ENCODE measurements around the gene ARL5C. TPM values are rescaled to one million over a fixed set of nuclear protein-coding genes. Genes with fewer than 3 reads are reported as not detected.

The ARL5C gene
- total RNA-seq = not detected in 2 replicates

- no peak for DNase-seq (ENCODE audit: low read depth in 2 of 2)
Observed at GRCh38 chr17:39165841-39166349, at the start of gene ARL5C. TSS of gene ARL5C (minus strand) at chr17:39166161. CDS start at chr17:39165760, 401 bp downstream.

- DNase-seq (ENCODE audit: low read depth in 2 of 2) = no peak
Observed at GRCh38 chr17:39213852-39214251, 47.9 kb upstream of the ARL5C start.

- DNase-seq (ENCODE audit: low read depth in 2 of 2) = no peak
Observed at GRCh38 chr17:39212841-39213480, 47.0 kb upstream of the ARL5C start.

DNA sequence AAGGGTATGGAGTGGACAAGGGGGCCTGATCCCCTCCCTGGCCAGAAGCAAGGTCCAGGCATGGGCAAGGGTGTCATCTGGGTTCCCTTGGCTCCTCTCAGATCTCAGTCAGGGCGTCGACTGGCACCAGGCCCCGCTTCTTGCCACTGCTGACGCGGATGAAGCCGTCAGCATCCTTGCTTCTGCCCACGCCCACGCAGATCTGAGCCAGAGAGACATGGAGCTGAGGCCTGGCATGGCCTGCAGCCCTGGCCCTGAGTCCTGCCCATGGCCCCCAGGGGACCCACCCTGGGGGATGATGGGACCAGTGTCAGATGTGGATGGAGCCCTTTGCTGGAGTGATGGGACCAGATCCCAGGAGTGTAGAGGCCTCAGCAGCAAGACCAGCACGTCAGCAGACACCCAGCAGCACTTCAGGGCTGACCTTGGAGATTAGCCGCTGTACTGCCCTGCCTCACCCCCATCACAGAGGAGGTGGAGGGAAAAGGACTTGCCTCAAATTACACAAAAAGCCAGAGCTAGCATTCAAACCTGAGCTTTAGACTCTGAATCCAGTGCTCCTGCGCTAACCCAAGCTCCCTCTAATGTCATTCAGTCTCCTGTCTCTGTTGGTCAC, 46.3 kb upstream of the ARL5C start:
- DNase-seq (ENCODE audit: low read depth in 2 of 2) = no peak

- no peak for DNase-seq (ENCODE audit: low read depth in 2 of 2)
Observed at GRCh38 chr17:39210093-39210434, 44.1 kb upstream of the ARL5C start.

- DNase-seq (ENCODE audit: low read depth in 2 of 2) = peak; percentile 43 to 48
Observed at GRCh38 chr17:39209317-39210092, 43.5 kb upstream of the ARL5C start.

- no peak for DNase-seq (ENCODE audit: low read depth in 2 of 2)
Observed at GRCh38 chr17:39208893-39209292, 42.9 kb upstream of the ARL5C start.

GRCh38 chr17:39208136-39208535, 42.2 kb upstream of the ARL5C start:
- no peak for DNase-seq (ENCODE audit: low read depth in 2 of 2)

- DNase-seq (ENCODE audit: low read depth in 2 of 2) = no peak
Observed at GRCh38 chr17:39205112-39205526, 39.2 kb upstream of the ARL5C start.

DNA sequence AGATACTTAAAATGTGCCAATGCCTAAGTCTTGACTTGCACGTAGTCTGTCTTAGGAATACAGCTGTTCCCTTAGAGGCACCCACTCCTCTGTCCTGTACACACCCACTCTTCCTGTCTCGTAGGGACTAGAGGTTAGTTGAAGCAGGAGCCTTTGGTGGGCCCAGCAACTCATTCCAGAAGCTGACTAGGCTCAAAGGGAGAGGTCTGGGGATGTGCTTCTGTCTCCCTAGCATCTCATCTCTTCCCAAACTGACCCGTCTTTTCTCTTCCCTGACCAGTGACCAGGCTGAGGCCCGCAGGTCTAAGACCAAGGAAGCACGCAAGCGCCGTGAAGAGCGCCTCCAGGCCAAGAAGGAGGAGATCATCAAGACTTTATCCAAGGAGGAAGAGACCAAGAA, 38.3 kb upstream of the ARL5C start:
- DNase-seq (ENCODE audit: low read depth in 2 of 2) = no peak

GRCh38 chr17:39200957-39201510, 35.1 kb upstream of the ARL5C start:
- no peak for DNase-seq (ENCODE audit: low read depth in 2 of 2)

GRCh38 chr17:39200070-39200879, 34.3 kb upstream of the ARL5C start, which contains the start of gene RPL19:
TSS of gene RPL19 (plus strand) at chr17:39200283. CDS start at chr17:39200345, 62 bp downstream.
- peak in 1 of 2 donors; percentile 63 for DNase-seq (ENCODE audit: low read depth in 2 of 2)

GRCh38 chr17:39199820-39200069, 33.8 kb upstream of the ARL5C start:
- peak; percentile 95 to 97 for DNase-seq (ENCODE audit: low read depth in 2 of 2)

- DNase-seq (ENCODE audit: low read depth in 2 of 2) = no peak
Observed at GRCh38 chr17:39198186-39198566, 32.2 kb upstream of the ARL5C start.

GRCh38 chr17:39197380-39198185, 31.6 kb upstream of the ARL5C start, which contains the start of gene CACNB1:
TSS of gene CACNB1 (minus strand) at chr17:39197669. CDS start at chr17:39197495, 174 bp downstream.
- peak; percentile 53 to 64 for DNase-seq (ENCODE audit: low read depth in 2 of 2)

DNA sequence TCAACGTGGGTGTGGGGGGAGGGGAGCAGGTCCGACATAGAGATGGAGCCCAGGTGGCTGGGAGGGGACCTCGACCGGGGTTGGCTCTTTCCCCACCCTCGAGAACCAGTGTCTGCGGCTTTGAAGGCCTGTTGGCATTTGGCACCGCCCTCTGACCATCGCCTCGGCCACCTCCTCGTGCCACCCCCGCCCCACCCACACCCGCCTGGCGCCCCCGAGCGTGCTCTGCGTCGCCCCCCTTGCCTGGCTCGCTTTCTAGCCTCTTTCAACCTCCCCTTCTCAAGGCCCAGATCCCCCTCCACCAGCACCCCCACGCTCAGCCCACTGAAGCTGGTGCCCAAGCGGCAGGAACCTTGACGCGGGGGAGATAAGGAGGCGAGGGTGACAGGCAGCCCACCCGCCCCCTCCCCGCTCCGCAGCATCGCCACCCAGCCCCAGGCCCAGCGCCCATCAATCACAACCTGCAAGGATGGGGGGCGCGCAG, 30.9 kb upstream of the ARL5C start:
- no peak for DNase-seq (ENCODE audit: low read depth in 2 of 2)

DNA sequence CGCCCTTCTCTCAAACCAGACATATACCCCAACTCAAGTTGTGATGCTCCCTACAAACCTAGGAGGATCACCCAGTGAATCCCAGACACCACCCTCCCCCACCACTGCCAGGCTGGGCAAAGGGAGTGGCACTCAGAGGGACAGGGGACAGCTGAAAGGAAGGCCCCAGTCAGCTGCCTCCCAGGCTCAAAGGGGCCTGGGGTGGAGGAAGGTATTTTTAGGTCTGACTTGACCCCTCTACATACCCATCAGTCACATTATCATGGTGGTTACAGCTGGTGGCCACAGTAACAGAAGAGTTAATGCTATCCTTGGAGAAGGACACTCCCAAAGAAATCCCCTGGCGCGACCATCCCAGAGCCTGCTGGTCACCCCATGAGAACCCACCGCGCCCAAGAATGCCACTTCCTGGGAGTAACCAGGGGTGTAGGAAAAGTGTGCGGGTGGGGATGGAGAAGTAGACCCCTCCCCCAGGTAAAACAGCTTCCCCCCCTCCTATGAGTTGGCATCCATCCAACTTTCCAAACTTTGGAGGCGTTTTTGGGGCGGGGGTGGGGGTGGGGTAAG, 30.4 kb upstream of the ARL5C start:
- no peak for DNase-seq (ENCODE audit: low read depth in 2 of 2)

DNA sequence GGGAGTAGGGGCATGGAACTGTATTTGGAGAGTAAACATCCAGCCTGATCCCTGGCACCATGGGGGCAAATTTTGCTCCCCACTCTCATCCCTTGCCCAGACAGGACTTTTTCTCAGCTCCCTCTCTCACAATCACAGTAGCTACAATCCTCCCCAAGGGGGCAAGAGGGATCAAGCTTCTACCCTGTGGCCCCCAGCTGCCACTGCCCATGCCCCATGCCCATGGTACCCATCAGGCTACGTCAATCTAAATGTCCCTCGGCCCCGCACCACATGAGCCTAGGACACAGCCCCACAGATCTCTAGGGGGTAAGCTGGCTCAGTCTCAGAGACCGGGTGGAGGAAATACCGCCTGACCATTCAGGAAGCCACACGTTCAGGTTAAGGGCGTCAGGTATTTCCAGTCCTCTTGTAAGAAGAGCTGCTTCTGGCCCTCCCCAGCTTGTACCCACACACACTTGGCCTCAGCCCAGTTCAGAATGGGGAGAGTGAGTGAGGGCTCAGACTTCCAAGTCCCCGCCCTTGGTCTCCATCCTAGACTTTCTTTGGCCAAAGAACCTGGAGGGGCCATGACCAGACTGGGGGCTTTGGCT, 29.7 kb upstream of the ARL5C start:
- no peak for DNase-seq (ENCODE audit: low read depth in 2 of 2)

- no peak for DNase-seq (ENCODE audit: low read depth in 2 of 2)
Observed at GRCh38 chr17:39194985-39195524, 29.1 kb upstream of the ARL5C start.

Data from lung microvascular endothelial cell (primary cell).